Bone marrow (tissue), 2 donors: ENCODE measurements around the gene SLC39A11.
"Not testable (repeated sequence)": the region's sequence is repeated elsewhere in the genome, so short reads cannot be mapped to it uniquely, and the experiment has no call there.

Experiments used
- DNase-seq, 2 donors: peaks; one replicate each; lab custom pipeline; 2025; lab: John Stamatoyannopoulos, UW

Gene SLC39A11

DNA sequence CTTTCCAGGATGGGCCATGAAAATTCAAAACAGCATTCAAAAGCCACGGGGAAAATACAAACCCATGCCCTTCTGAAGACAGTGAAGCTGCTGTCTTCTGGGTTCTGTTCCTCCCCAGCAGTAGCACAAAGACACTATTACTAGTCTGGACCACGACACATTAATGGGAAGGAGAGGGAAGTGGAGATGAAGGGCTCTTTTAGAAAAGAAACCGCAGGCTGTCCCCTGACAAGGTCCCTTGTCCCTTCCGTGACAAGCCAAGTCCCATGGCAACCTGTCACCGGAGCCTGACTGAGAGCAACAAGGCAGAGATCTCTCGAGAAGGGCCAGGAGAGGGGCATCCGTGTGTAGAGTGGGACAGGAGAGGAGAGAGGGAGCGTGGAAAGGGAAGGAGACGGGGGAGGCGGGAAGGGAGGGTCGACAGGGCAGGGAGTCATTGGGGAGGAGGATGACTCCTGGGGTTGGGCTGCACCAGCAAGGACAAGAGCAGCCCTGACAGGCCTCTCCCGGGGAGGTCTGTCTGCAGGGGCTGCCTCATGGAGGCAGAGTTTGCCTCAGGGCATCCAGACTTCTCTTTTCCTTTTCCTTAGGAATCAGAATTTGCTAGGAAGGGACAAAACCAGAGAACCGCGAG lies 436.2 kb downstream of the SLC39A11 start:
- no peak for DNase-seq

- no peak for DNase-seq
Measured at GRCh38 chr17:72654706-72655105, 437.8 kb downstream of the SLC39A11 start.

GRCh38 chr17:72651988-72652387 lies 440.5 kb downstream of the SLC39A11 start:
- DNase-seq: no peak

GRCh38 chr17:72648702-72649101 lies 443.8 kb downstream of the SLC39A11 start:
- DNase-seq: no peak

GRCh38 chr17:72646176-72646575 lies 446.3 kb downstream of the SLC39A11 start:
- DNase-seq: no peak

- DNase-seq: no peak
Measured at GRCh38 chr17:72644492-72644891, 448.0 kb downstream of the SLC39A11 start.

DNA sequence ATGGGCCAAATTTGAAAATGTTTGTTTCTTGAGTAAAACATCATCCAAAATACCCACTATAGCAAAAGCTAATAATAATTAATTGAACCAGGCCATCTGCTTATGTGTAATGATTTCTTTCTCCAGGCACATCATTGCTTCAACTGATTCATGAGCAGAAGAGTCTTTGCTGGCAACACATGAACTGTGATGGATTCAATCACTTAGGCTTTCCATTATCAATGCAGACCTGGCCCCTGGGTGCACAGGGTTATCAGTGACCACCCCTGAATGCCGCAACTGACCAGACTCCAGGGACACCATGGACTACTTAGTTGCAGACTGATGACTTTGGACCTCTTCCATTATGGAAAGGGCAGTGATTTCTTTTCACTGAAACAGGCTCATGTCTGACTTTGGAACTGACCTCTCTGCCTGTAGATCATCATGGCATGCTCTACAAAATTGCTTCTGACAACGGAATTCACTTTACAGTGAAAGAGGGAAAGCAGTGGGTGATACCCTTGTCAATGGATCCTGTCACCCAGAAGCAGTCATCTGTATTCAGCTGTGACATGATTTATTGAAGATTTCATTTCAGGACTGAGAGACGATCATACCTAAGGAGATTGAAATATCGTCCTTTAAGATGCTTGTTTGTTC lies 448.8 kb downstream of the SLC39A11 start:
- DNase-seq: no peak

GRCh38 chr17:72642720-72643119 lies 449.8 kb downstream of the SLC39A11 start:
- DNase-seq: no peak

GRCh38 chr17:72640415-72641165 lies 451.9 kb downstream of the SLC39A11 start:
- DNase-seq: no peak

DNA sequence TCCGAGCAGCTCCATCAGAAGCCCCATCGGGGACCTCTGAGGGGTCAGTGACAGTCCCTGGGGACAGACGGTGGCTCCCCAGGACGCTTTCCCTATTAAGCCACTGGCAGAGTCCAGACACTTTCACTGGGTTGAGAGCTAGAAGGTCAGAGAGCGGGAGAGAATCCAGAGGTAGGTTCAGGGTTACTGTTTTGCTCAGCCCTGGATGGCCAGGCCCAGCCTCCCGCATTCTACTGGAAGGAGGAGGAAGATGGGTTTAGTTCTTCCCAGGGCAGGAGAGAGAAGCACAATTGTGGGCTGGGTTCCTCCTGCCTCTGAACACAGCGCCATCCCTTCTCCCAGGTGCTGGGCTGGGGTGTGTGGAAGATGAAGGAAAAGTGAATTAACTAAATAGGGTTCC lies 452.8 kb downstream of the SLC39A11 start:
- DNase-seq: no peak

DNA sequence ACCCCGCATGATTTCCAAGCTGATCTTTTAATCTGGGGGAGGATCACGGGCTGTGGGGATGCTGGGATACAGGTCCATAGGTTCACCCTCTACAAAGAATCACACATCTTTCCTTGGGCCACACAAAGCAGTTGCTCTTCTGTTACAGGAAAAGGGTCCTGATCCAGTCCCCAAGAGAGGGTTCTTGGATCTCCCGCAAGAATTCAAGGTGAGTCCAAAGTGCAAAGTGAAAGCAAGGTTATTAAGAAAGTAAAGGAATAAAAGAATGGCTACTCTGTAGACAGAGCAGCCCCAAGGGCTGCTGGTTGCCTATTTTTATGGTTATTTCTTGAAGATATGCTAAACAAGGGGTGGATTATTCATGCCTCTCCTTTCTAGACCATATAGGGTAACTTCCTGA lies 453.6 kb downstream of the SLC39A11 start:
- DNase-seq: not testable (repeated sequence)

- no peak for DNase-seq
Measured at GRCh38 chr17:72635034-72635635, 457.4 kb downstream of the SLC39A11 start.

- no peak for DNase-seq
Measured at GRCh38 chr17:72634621-72635020, 457.9 kb downstream of the SLC39A11 start.

- no peak for DNase-seq
Measured at GRCh38 chr17:72631949-72632684, 460.4 kb downstream of the SLC39A11 start.

DNA sequence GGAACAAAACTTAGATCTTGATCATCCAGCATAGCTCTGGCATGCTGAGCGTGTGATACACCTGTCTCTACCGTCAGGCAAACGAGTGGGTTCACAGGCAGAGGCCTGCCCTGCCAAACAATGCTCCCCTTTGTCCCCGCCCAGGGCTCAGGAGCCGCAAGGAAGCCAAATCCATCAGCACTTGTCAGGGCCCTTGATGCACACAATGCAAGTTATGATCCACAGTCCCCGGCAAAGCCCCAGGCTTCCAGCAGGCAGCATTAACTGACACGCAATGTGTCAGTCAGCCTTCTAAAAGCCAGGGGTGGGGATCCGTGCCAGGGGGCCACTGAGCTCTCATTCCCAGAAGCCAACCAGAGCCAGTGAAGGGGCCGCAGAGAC lies 460.9 kb downstream of the SLC39A11 start:
- no peak for DNase-seq

DNA sequence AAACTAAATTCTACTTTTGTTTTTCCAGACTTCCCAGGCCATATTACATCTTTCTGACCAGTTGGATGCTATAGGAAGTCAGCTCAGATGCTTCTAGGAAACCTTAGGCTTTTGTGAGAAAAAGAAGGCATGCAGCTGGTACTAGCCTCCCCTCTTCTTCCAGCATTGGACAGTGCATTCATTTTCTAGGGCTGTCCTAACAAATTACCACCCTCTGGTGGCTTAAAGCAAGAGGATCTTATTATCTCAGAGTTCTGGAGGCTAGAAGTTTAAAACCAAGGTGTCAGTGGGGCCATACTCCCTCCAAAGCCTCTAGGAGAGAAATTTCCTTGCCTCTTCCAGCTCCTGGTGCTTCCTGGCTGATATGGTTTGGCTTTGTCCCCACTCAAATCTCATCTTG lies 467.8 kb downstream of the SLC39A11 start:
- no peak for DNase-seq

DNA sequence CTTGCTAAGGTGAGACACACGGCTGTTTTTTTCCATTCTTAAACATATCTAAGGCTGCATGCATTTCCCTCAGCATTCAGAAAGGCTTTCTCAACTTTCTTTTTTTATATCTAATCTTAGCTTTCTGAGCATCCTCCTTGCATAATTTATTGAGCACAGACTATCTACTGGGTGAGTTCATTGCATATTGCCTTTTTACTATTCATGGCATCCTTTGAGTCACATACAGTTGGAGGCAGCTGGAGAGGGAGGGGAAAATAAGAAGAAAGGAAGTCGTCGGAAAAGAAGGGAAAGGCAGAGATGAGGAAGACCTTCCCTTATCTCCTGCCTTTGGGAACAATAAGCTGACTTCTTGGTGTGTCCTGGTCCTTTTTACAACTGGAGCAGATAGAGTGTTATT lies 468.3 kb downstream of the SLC39A11 start:
- no peak for DNase-seq

- DNase-seq: no peak
Measured at GRCh38 chr17:72622661-72623433, 469.6 kb downstream of the SLC39A11 start.

DNA sequence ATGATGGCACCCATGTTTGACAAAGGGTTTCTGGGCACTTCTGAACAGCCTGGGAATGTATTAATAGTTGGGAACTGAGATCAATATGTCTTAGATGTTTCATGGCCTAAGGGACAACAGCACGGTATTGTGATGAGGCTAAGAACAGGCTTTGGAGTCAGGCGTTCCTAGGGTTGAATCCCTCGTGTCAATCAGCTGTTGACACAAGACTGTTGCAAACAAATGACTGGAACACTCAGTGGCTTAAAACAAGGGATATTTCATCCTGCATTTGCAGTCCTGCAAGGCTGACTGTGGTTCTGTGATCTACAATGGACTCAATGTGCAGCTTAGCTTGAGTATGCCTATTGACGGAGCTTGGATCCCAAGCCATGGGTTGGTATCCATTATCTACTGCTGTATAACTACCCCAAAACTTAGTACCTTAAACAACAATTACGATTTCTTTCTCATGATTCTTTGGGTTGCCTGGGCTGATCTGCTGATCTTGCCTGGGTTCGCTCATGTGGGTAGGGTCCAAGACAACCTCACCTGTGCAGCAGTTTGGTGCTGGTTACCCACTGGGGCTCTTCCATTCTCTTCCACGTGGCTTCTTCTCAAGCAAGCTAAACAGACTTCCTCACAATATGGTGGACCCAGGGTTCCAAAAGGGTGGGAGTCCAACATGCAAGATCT lies 472.4 kb downstream of the SLC39A11 start:
- no peak for DNase-seq

DNA sequence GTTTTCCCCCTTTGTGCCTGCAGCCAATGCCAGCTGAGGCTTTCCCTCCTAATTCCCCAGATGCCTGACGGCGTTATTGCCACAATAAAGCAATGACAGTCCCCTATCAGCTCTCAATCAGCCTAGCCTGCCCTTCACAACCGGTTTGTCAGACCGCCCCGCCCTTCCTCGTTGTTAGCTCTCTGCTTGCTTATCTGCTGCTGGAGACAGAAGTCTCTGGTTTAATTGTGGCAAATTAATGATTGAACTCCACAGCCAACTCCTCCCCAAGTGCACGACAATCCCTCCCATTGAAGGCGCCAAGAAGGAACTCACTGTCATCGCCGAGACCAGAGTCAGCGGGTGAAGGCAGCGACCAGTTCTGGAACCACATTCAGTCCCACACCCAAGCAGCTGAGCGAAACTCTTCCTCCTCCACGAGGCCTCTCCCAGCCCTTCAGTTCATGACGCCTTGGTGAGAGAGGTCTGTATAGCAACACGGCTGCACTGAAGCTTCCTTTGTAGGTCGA lies 474.4 kb downstream of the SLC39A11 start:
- DNase-seq: no peak

GRCh38 chr17:72617557-72617956 lies 474.9 kb downstream of the SLC39A11 start:
- no peak for DNase-seq
